Left lobe of liver (tissue), 2 donors: ENCODE results near the gene VTI1A. TPM values are rescaled to one million over a fixed set of nuclear protein-coding genes. Genes with fewer than 3 reads are reported as not detected.
A peak's percentile ranks its signal among the peaks of the same experiment; 100 is the strongest.
"Not testable (repeated sequence)": the region's sequence is repeated elsewhere in the genome, so short reads cannot be mapped to it uniquely, and the experiment has no call there.

ENCODE experiments used
- ATAC-seq: fragments of 200-7000 bp; cut with Tn5 transposase; one replicate; pipeline ENCODE4 v1.9.1; 2020; ENCODE audit warnings: mild to moderate bottlenecking, moderate library complexity
- DNase-seq: peaks from one replicate; pipeline ENCODE4 v3.0.0-alpha.2; 2020; ENCODE audit warnings: low spot score
- total RNA-seq: library from RNA; stranded (reverse); gene quantifications from one replicate; pipeline ENCODE4 v1.2.1, GENCODE V29; 2021
- donor health status: DM: no; HTN: no; CAD: no; lungs with moderate emphysema.
- donor health status: DM: no; HTN: yes; CAD: no.

The VTI1A gene
- total RNA-seq, 1 donor from 2014 or later = 9.9 TPM

DNA sequence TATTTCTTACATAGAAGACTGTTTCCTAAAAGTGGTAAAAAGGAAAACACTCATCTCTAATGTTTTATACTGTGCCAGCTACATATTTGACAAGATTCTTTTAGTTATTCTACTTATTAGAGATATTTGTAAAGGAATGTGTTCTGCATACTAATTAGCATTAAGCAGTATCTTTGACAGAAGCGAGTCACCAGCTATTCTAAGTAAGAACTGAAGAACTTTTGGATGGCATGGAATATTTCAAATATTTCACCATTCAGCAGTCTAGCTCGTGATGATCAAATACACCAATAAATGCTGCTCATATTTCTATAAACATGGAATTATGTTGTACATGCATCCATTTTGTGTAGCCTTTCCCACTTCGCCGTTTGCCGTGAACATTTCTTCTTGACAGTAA lies 261.4 kb downstream of the VTI1A start:
- ATAC-seq (no peak), DNase-seq (no peak)

GRCh38 chr10:112710528-112710927 lies 263.5 kb downstream of the VTI1A start:
- DNase-seq (no peak), ATAC-seq (no peak)

DNA sequence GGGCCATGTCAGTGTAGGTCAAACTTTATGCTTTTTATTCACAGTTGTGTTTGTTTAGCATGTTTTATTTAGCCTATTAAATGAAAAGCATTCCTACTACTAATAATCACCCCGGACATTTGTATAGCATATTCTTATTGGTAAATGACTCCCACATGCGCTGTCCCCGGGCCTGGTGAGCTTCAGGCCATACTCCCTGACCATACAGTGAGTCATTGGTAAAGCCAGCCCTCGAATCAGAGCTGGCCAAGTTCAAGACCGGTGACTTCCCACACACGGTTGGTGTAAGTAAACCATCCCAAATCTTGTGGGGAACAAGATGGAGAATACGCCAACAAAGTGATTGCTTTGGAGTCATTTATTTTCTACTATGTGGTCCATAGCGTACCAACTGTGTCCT lies 264.4 kb downstream of the VTI1A start:
- DNase-seq (no peak), ATAC-seq (no peak)

DNA sequence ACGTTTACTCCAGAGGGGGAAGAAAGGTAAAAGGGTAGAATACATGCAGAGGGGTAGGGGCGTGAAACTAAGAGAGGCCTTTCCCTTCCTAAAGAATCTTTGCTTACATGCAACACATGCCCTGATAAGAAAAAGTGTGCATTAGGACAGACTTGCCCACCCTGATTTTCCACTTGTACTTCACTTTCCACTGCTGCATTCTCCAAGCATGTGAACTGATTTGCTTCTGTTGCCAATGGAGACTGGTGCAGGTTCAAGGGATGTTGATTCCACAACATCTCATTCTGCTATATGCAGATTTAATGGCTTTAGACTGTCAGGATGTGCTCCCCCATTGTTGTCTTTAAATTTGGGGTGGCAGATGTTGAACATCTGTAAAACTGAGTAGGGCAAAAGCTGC lies 265.5 kb downstream of the VTI1A start:
- no peak for ATAC-seq
- no peak for DNase-seq

GRCh38 chr10:112713411-112713810 lies 266.4 kb downstream of the VTI1A start:
- ATAC-seq (no peak), DNase-seq (no peak)

DNA sequence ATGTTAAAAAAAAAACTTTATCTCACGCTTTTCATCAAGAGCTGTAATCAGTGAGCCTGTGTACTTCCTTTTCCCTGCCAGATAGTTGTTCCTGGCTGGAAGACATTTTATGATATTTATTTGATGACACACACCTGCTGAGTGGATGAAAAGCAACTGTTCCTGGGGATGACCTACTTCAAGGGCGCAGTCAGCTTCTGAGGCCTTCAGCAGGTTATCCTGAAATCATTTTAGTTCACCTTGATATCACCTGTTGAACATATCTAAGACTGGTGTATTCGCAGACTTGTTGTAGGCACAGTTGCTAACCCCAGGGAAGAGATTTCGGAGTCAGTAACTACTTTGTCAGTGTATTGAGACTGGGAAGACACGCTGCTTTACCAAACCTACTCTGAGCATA lies 268.6 kb downstream of the VTI1A start:
- DNase-seq (no peak), ATAC-seq (no peak)

GRCh38 chr10:112716076-112716475 lies 269.1 kb downstream of the VTI1A start:
- DNase-seq (no peak), ATAC-seq (no peak)

DNA sequence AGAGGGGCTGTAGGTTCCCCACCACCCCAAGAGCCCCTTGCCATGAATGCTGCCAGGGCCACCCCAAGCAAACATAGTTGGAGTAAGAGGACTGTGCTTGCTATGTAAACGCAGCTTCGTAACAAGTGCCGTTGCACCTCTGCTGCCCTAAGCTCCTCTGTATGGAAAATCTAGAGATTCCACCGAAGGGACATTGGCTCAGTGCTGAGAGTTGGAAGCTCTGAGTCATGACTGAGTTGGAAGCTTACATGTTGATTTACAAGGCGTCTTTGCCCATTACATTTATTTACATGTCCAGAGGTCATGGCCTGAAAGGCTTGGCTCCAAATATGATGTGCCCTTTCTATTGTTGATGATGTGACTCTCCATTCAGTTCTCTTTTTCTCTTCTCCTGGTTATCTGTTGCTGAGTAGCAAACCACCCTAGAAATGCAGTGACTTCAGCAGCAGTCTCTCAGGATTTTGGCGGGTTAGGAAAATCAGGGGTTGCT lies 270.0 kb downstream of the VTI1A start:
- DNase-seq (peak; percentile 61), ATAC-seq (peak; percentile 84)

GRCh38 chr10:112720178-112720577 lies 273.2 kb downstream of the VTI1A start:
- ATAC-seq = no peak
- DNase-seq = no peak

DNA sequence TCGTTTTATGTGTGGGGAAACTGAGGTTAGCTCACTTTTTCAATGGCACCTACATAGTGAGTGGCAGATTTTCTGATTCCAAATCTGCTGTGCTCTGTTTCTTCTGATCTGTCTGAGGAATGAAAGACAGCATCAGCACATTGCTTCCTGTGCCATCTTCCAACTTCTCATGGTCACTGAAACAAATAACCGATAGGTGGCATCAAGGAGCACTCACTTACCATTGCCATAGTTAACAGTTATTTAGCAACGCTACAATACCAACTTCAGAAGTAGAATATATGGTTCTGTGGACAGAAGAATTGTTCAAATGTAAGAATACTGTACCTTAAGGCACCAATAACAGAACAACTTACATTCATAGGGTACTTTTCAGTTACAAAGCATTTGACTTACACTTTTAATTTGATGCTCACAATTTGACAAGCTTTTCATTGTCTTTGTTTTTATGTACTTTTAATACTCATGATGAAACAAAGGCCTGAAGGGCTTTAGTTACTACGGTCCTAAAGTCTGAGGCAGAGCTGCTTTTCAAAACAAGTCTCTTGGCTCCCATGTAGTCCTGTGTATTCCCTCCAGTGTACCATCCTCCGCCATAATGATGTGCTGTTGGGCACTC lies 274.2 kb downstream of the VTI1A start:
- peak; percentile 87 for ATAC-seq
- DNase-seq = no peak

- DNase-seq (no peak), ATAC-seq (no peak)
These were observed 275.7 kb downstream of the VTI1A start for GRCh38 chr10:112722758-112723157.

DNA sequence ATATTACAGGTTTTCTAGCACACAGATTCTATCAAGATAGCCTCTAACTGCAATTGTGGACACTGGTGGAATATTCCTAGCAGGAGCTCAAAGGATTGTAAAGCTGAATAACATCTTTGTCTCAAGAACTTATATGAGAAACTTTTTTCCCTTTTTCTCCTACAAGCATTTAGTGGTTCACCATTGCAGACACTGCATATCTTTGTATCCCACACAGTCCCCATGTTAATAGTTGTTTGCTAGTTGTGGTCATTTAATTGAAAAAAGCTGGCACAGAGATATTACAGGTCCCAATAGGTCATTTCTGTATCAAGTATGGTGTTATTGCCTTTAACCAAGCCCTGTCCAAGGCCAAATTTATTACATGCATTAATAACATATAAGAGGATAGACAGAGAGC lies 276.9 kb downstream of the VTI1A start:
- no peak for DNase-seq
- ATAC-seq = no peak

DNA sequence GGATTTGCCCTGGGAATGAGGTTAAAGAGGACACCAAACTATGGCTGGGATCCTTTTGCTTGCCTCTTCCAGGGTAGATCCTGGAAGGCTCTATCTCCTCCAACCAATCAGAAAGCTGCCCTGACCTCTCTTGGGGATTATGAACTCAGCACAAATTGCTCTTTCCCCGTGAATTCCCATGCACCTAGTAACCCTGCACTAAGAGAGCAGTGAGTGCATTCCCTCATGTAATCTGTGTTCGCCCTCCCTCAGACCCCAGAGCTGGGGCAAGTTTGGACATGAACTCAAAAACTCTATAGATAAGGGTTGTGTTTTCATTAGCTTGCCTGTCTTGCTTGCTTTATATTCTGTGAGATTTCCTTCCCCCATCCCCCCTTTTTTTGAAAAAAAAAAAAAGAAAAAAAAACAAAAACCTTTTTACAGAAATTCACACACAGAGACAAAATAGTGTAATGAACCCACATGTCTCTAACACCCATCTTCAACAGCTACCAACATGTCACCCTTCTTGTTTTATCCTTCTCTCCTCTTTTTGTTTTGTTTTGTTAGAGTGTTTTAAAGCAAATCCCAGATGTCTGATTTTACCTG lies 277.5 kb downstream of the VTI1A start:
- ATAC-seq = no peak
- no peak for DNase-seq

GRCh38 chr10:112728118-112728883 lies 281.3 kb downstream of the VTI1A start:
- ATAC-seq = peak; percentile 89
- no peak for DNase-seq

DNA sequence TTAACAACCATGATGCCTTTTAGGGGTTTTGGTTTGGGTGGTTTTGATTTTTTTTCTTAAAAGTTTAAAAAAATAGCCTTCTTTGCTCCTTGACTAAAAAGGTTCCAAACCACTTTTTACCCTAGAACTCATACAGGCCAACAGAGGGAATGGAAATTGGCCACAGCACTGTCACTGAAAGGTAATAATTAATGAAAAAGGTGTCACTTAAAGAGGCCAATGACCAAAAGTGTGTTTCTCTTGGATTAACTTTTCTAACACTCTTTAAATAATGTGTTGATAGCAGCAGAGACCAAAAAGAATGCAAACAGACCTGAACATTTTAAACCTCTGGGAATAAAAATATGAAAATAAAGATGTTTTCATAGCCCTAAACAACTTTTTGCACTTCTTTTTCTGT lies 282.0 kb downstream of the VTI1A start:
- DNase-seq (no peak), ATAC-seq (peak; percentile 75)

GRCh38 chr10:112731450-112731849 lies 284.4 kb downstream of the VTI1A start:
- DNase-seq, ATAC-seq: not testable (repeated sequence)

GRCh38 chr10:112732277-112732921 lies 285.4 kb downstream of the VTI1A start:
- no peak for DNase-seq
- ATAC-seq = no peak

DNA sequence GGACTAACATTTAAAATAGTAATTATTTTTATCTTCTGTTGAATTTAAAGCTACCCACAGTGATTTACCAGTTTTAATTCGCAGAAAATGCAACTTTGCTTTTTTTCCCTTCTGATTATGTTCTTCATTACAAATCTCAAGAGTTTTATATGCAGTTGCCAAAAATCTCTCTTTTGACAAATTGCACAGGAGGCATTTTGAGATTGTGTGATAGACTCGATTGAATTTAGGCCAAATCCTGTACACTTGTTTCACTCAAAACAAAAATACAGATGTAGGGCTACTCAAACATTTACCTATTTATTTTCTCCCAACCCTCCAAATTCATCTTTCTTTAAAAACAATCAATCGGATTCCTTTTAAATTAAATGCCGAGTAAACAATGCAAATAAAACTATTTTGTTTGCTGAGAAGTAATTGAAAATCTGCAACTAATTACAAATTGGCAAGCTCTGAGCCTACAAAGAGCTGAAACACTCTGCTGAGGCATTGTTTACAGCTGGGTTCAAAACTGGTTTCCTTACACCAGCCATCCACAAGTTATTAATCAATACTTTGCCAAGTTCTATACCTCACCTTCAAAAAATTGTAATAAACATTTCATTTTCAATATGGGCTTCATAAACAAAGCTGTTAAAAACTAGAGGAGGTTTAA lies 288.2 kb downstream of the VTI1A start:
- ATAC-seq = no peak

DNA sequence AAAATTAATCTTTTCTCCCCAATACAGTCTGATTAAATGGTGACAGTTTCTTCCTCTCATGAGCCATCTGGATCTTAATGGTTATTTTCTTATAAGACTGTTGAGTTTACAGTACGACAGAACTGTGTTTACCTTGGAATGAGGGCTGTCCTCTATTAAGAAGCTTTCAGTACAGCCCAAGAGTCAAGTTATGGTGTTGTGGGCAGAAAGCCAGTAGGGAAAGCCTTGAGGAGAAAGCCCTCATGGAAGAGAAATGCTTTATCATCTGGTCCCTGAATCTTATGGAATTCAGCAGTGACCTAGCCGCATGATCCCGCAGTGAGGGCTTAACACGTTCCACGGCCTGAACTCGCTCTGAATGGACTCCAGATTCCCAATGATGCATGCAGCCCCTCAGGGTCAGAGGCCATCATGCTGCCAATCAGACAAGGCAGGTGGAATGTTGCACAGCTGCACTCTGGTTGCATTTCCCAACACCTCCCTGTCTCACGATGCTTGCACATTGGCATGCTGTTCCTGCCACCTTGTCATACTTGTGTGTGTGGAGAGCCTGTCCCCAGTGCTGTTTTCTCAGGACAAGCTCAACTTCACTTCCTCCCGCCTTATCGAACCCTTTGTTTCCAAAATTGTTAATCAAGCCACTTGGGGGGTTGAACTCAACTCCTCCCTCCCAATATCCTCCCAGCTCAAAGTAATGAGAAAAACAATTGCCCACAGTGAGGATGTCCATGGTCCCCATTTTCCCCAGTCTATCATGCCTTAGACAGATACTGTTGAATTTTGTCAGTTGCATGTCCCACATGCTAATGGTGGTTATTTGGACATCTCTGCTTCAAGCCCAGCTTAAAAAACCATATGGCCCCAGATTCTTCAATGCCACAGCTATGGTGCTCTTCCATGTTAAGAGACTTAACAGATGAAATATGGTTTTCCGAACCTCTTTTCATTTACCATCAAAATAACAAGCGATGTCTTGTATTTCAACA lies 291.9 kb downstream of the VTI1A start:
- DNase-seq (no peak), ATAC-seq (no peak)

More for the DNA sequence above, 288.2 kb downstream of the VTI1A start:
- no peak for DNase-seq
